ENCODE measurements around the gene S100A4.

The S100A4 gene

GRCh38 chr1:153560241-153560640, 14.6 kb upstream of the S100A4 start:
- no peaks in the 10 kb centered on the region for H3K4me1 ChIP-seq (ENCODE audit: control insufficient read depth, insufficient read depth, low read length)
- no peak overlapping the region for H3K4me3 ChIP-seq (ENCODE audit: insufficient read depth, low read depth, low read length)
- 91 to 97% methylated on average over 2 of the region's 2 CpGs for whole genome bisulfite sequencing, 2 experiments
- no peaks in the 10 kb centered on the region for H3K27me3 ChIP-seq (ENCODE audit: control insufficient read depth, insufficient read depth, low read length, poor library complexity, severe bottlenecking)
- H3K9me3 ChIP-seq (ENCODE audit: control insufficient read depth, low read length), result no peaks in the 10 kb centered on the region
- H3K27ac ChIP-seq (ENCODE audit: insufficient read depth, low read depth, low read length, poor library complexity, severe bottlenecking), result no peak overlapping the region
- H3K36me3 ChIP-seq (ENCODE audit: control insufficient read depth, insufficient read depth, low read length), result no peaks in the 10 kb centered on the region

GRCh38 chr1:153557877-153558276, 12.3 kb upstream of the S100A4 start:
- no peaks in the 10 kb centered on the region for H3K36me3 ChIP-seq (ENCODE audit: control insufficient read depth, insufficient read depth, low read length)
- H3K27ac ChIP-seq (ENCODE audit: insufficient read depth, low read depth, low read length, poor library complexity, severe bottlenecking), result no peak overlapping the region
- 88 to 91% methylated on average over 2 to 3 of the region's 3 CpGs for WGBS, 2 experiments

GRCh38 chr1:153556348-153556747, 10.7 kb upstream of the S100A4 start:
- Histone ChIP-seq H3K9me3 (ENCODE audit: control insufficient read depth, low read length) (no peaks in the 10 kb centered on the region), H3K4me1 (ENCODE audit: control insufficient read depth, insufficient read depth, low read length) (peaks cover 4% of the 10 kb centered on the region), H3K27me3 (ENCODE audit: control insufficient read depth, insufficient read depth, low read length, poor library complexity, severe bottlenecking) (no peaks in the 10 kb centered on the region), H3K4me3 (ENCODE audit: insufficient read depth, low read depth, low read length) (no peak overlapping the region), H3K36me3 (ENCODE audit: control insufficient read depth, insufficient read depth, low read length) (no peaks in the 10 kb centered on the region), H3K27ac (ENCODE audit: insufficient read depth, low read depth, low read length, poor library complexity, severe bottlenecking) (no peak overlapping the region)
- WGBS, 2 experiments, result 93 to 95% methylated on average over 1 of the region's 1 CpG

More at GRCh38 chr1:153557877-153558276, 12.3 kb upstream of the S100A4 start:
- Histone ChIP-seq H3K9me3 (ENCODE audit: control insufficient read depth, low read length) (no peaks in the 10 kb centered on the region), H3K27me3 (ENCODE audit: control insufficient read depth, insufficient read depth, low read length, poor library complexity, severe bottlenecking) (no peaks in the 10 kb centered on the region), H3K4me1 (ENCODE audit: control insufficient read depth, insufficient read depth, low read length) (peaks cover 4% of the 10 kb centered on the region), H3K4me3 (ENCODE audit: insufficient read depth, low read depth, low read length) (no peak overlapping the region)

GRCh38 chr1:153553830-153554541, 8.4 kb upstream of the S100A4 start:
- Histone ChIP-seq H3K4me3 (ENCODE audit: insufficient read depth, low read depth, low read length) (no peak overlapping the region), H3K9me3 (ENCODE audit: control insufficient read depth, low read length) (no peaks in the 10 kb centered on the region), H3K27me3 (ENCODE audit: control insufficient read depth, insufficient read depth, low read length, poor library complexity, severe bottlenecking) (no peaks in the 10 kb centered on the region), H3K36me3 (ENCODE audit: control insufficient read depth, insufficient read depth, low read length) (no peaks in the 10 kb centered on the region), H3K4me1 (ENCODE audit: control insufficient read depth, insufficient read depth, low read length) (peaks cover 4% of the 10 kb centered on the region), H3K27ac (ENCODE audit: insufficient read depth, low read depth, low read length, poor library complexity, severe bottlenecking) (no peak overlapping the region)
- 89 to 90% methylated on average over 2 of the region's 2 CpGs for WGBS, 2 experiments

GRCh38 chr1:153553096-153553495, 7.5 kb upstream of the S100A4 start:
- H3K36me3 ChIP-seq (ENCODE audit: control insufficient read depth, insufficient read depth, low read length), result no peaks in the 10 kb centered on the region
- H3K4me3 ChIP-seq (ENCODE audit: insufficient read depth, low read depth, low read length), result no peak overlapping the region
- peaks cover 13% of the 10 kb centered on the region for H3K4me1 ChIP-seq (ENCODE audit: control insufficient read depth, insufficient read depth, low read length)
- H3K9me3 ChIP-seq (ENCODE audit: control insufficient read depth, low read length), result no peaks in the 10 kb centered on the region
- WGBS, 2 experiments, result 86 to 92% methylated on average over 12 of the region's 12 CpGs
- no peaks in the 10 kb centered on the region for H3K27me3 ChIP-seq (ENCODE audit: control insufficient read depth, insufficient read depth, low read length, poor library complexity, severe bottlenecking)
- no peak overlapping the region for H3K27ac ChIP-seq (ENCODE audit: insufficient read depth, low read depth, low read length, poor library complexity, severe bottlenecking)

GRCh38 chr1:153552335-153552734, 6.7 kb upstream of the S100A4 start:
- no peak overlapping the region for H3K27ac ChIP-seq (ENCODE audit: insufficient read depth, low read depth, low read length, poor library complexity, severe bottlenecking)
- H3K4me3 ChIP-seq (ENCODE audit: insufficient read depth, low read depth, low read length), result no peak overlapping the region
- H3K4me1 ChIP-seq (ENCODE audit: control insufficient read depth, insufficient read depth, low read length), result peaks cover 20% of the 10 kb centered on the region
- H3K36me3 ChIP-seq (ENCODE audit: control insufficient read depth, insufficient read depth, low read length), result no peaks in the 10 kb centered on the region
- WGBS, 2 experiments, result 89 to 91% methylated on average over 8 of the region's 8 CpGs
- H3K27me3 ChIP-seq (ENCODE audit: control insufficient read depth, insufficient read depth, low read length, poor library complexity, severe bottlenecking), result no peaks in the 10 kb centered on the region
- no peaks in the 10 kb centered on the region for H3K9me3 ChIP-seq (ENCODE audit: control insufficient read depth, low read length)

GRCh38 chr1:153550827-153551500, 5.4 kb upstream of the S100A4 start:
- Histone ChIP-seq H3K4me3 (ENCODE audit: insufficient read depth, low read depth, low read length) (no peak overlapping the region), H3K9me3 (ENCODE audit: control insufficient read depth, low read length) (no peaks in the 10 kb centered on the region), H3K27ac (ENCODE audit: insufficient read depth, low read depth, low read length, poor library complexity, severe bottlenecking) (no peak overlapping the region), H3K4me1 (ENCODE audit: control insufficient read depth, insufficient read depth, low read length) (peaks cover 32% of the 10 kb centered on the region), H3K27me3 (ENCODE audit: control insufficient read depth, insufficient read depth, low read length, poor library complexity, severe bottlenecking) (no peaks in the 10 kb centered on the region), H3K36me3 (ENCODE audit: control insufficient read depth, insufficient read depth, low read length) (no peaks in the 10 kb centered on the region)
- 92 to 93% methylated on average over 10 of the region's 10 CpGs for WGBS, 2 experiments

GRCh38 chr1:153550398-153550758, 4.8 kb upstream of the S100A4 start:
- H3K27me3 ChIP-seq (ENCODE audit: control insufficient read depth, insufficient read depth, low read length, poor library complexity, severe bottlenecking), result no peaks in the 10 kb centered on the region
- H3K4me3 ChIP-seq (ENCODE audit: insufficient read depth, low read depth, low read length), result no peak overlapping the region
- WGBS, 2 experiments, result 81 to 86% methylated on average over 4 of the region's 4 CpGs
- H3K36me3 ChIP-seq (ENCODE audit: control insufficient read depth, insufficient read depth, low read length), result no peaks in the 10 kb centered on the region
- H3K4me1 ChIP-seq (ENCODE audit: control insufficient read depth, insufficient read depth, low read length), result peaks cover 38% of the 10 kb centered on the region
- no peak overlapping the region for H3K27ac ChIP-seq (ENCODE audit: insufficient read depth, low read depth, low read length, poor library complexity, severe bottlenecking)
- no peaks in the 10 kb centered on the region for H3K9me3 ChIP-seq (ENCODE audit: control insufficient read depth, low read length)

- no peak overlapping the region for H3K4me3 ChIP-seq (ENCODE audit: insufficient read depth, low read depth, low read length)
- no peaks in the 10 kb centered on the region for H3K27me3 ChIP-seq (ENCODE audit: control insufficient read depth, insufficient read depth, low read length, poor library complexity, severe bottlenecking)
- no peaks in the 10 kb centered on the region for H3K36me3 ChIP-seq (ENCODE audit: control insufficient read depth, insufficient read depth, low read length)
- no peaks in the 10 kb centered on the region for H3K9me3 ChIP-seq (ENCODE audit: control insufficient read depth, low read length)
- H3K4me1 ChIP-seq (ENCODE audit: control insufficient read depth, insufficient read depth, low read length), result peaks cover 43% of the 10 kb centered on the region
- WGBS, 2 experiments, result 90% methylated on average over 6 of the region's 6 CpGs
- no peak overlapping the region for H3K27ac ChIP-seq (ENCODE audit: insufficient read depth, low read depth, low read length, poor library complexity, severe bottlenecking)
Observed at GRCh38 chr1:153549741-153550397, 4.3 kb upstream of the S100A4 start.

All from ectodermal cell (in vitro differentiated cells).